HepG2 (cell line): ENCODE data around the gene CD40. TPM values are rescaled to one million over a fixed set of nuclear protein-coding genes. Genes with fewer than 3 reads are reported as not detected.

Source experiments
- ARID2 ChIP-seq: sonication (generic); formaldehyde crosslinking; IDR thresholded peaks from 2 replicates; pipeline ENCODE4 v1.8.1; 2022; ENCODE audit warnings: mild to moderate bottlenecking, missing genetic modification reagents, borderline replicate concordance
- ATF2 ChIP-seq: sonication (generic); formaldehyde crosslinking; IDR thresholded peaks from 2 replicates; pipeline ENCODE4 v1.4.0; 2020; ENCODE audit warnings: missing genetic modification reagents
- BCL3 ChIP-seq: sonication (generic); formaldehyde crosslinking; IDR thresholded peaks from 2 replicates; pipeline ENCODE4 v1.5.1; 2020; ENCODE audit warnings: mild to moderate bottlenecking, missing genetic modification reagents, moderate library complexity
- CERS6 ChIP-seq: sonication (generic); formaldehyde crosslinking; IDR thresholded peaks from 2 replicates; pipeline ENCODE4 v1.5.0; 2020; ENCODE audit warnings: missing genetic modification reagents
- ELK4 ChIP-seq: sonication (generic); formaldehyde crosslinking; IDR thresholded peaks from 2 replicates; pipeline ENCODE4 v1.9.0; 2021; ENCODE audit warnings: missing genetic modification reagents, borderline replicate concordance
- NAIF1 ChIP-seq: sonication (generic); formaldehyde crosslinking; IDR thresholded peaks from 2 replicates; pipeline ENCODE4 v1.5.0; 2020; ENCODE audit warnings: mild to moderate bottlenecking, missing genetic modification reagents, borderline replicate concordance
- NFE2 ChIP-seq: sonication (generic); formaldehyde crosslinking; IDR thresholded peaks from 2 replicates; pipeline ENCODE4 v1.4.0; 2020; ENCODE audit warnings: missing genetic modification reagents
- NFRKB ChIP-seq: fragments of 450-650 bp; IDR thresholded peaks from 2 replicates; pipeline ENCODE4 v1.6.1; 2017
- NFYB ChIP-seq: sonication (generic); formaldehyde crosslinking; IDR thresholded peaks from 2 replicates; pipeline ENCODE4 v1.4.0; 2020; ENCODE audit warnings: missing genetic modification reagents
- NONO ChIP-seq, 2 experiments: fragments of 450-650 bp in 1 of 2; sonication (generic) in 1 of 2; formaldehyde crosslinking in 1 of 2; IDR thresholded peaks in 1 of 2; conservative IDR thresholded peaks in 1 of 2; 2 replicates each; pipeline versions ENCODE4 v1.6.1 to v1.8.0; 2017 to 2022; ENCODE audit warnings: mild to moderate bottlenecking in 1 of 2, missing genetic modification reagents in 1 of 2, moderate library complexity in 1 of 2
- PREB ChIP-seq: sonication (generic); formaldehyde crosslinking; IDR thresholded peaks from 2 replicates; pipeline ENCODE4 v1.4.0; 2020; ENCODE audit warnings: missing genetic modification reagents
- RFX1 ChIP-seq: fragments of 450-650 bp; IDR thresholded peaks from 2 replicates; pipeline ENCODE4 v1.6.1; 2017
- ZC3H4 ChIP-seq: sonication (generic); formaldehyde crosslinking; IDR thresholded peaks from 2 replicates; pipeline ENCODE4 v1.4.0; 2020; ENCODE audit warnings: missing genetic modification reagents, borderline replicate concordance
- ZNF143 ChIP-seq: sonication (generic); formaldehyde crosslinking; IDR thresholded peaks from 2 replicates; pipeline ENCODE4 v1.4.0; 2020; ENCODE audit warnings: missing genetic modification reagents
- ZNF510 ChIP-seq: sonication (generic); formaldehyde crosslinking; IDR thresholded peaks from 2 replicates; pipeline ENCODE4 v1.4.0; 2020; ENCODE audit warnings: low read depth, mild to moderate bottlenecking, missing genetic modification reagents
- ZNF740 ChIP-seq: sonication (generic); formaldehyde crosslinking; IDR thresholded peaks from 2 replicates; pipeline ENCODE4 v1.4.0; 2020; ENCODE audit warnings: missing genetic modification reagents
- ZSCAN12 ChIP-seq: sonication (generic); formaldehyde crosslinking; IDR thresholded peaks from 2 replicates; pipeline ENCODE4 v1.9.0; 2021; ENCODE audit warnings: mild to moderate bottlenecking, missing genetic modification reagents
- ZSCAN21 ChIP-seq: sonication (generic); formaldehyde crosslinking; IDR thresholded peaks from 2 replicates; pipeline ENCODE4 v1.8.0; 2022; ENCODE audit warnings: mild to moderate bottlenecking, missing genetic modification reagents, moderate library complexity, borderline replicate concordance
- polyA plus RNA-seq, 8 experiments: library from polyadenylated mRNA; depleted of rRNA in 3 of 8; stranded (reverse) in 7 of 8; unstranded in 1 of 8; fragments of >200 nt; fragmentation: Illumina TruSeq in 4 of 8; extraction: Trizol in 4 of 8; gene quantifications; 2 replicates each; pipeline versions ENCODE4 v1.2.1 to v1.2.3, GENCODE V29; 2011 to 2016; ENCODE audit warnings: low read depth in 4 of 8, missing spikeins in 1 of 8, mixed read lengths in 1 of 8; ENCODE audit not compliant: insufficient read depth in 1 of 8
- total RNA-seq, 5 experiments: library from RNA; depleted of rRNA; stranded (reverse); fragments of >200 nt; fragmentation: Illumina TruSeq; extraction: Trizol; gene quantifications; 2 replicates each; pipeline ENCODE4 v1.2.3, GENCODE V29; 2016; ENCODE audit warnings: low read depth in 1 of 5
- TF ChIP-seq, protein P1 (sequence below): sonication (generic); formaldehyde crosslinking; IDR thresholded peaks from 2 replicates; pipeline ENCODE4 v1.8.0; 2022; ENCODE audit warnings: missing genetic modification reagents, mild to moderate bottlenecking, moderate library complexity, borderline replicate concordance
- TF ChIP-seq, protein P2 (sequence below): IDR thresholded peaks from 2 replicates; pipeline ENCODE4 v1.6.1; 2016

CD40 gene
- total and polyA plus RNA-seq, 2 of the 13 experiments (the other 11 are each of a cell fraction or from before 2014, with no cell fraction given), result 4.6 to 13.4 TPM

DNA sequence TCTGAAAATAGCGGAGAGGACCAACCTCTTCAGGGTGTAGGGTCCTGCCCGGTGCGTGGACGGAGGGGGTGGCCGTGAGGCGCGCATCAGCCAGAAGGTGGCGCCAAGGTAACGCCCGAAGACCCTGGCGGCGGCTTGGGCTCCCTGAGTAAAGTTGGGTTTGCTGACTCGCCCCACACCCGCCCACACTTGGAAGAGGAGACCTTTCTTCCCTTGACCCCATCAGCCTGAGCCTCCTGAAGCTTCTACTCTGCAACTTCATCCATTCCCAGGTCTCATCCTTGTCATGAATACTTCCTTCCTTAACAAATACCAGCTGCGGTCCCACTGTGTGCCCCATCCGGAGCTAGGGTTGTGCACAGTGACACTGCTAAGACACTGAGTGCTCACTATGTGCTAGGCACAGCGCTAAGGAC, 14.6 kb downstream of the CD40 start (continued):
- TF ChIP-seq ZNF740 (CRISPR knock-in tag) (peak; percentile 83; the same call in 1 of the 2 replicates), CERS6 (CRISPR knock-in tag) (no peak), NAIF1 (no peak), NFYB (CRISPR knock-in tag) (no peak), ARID2 (CRISPR knock-in tag) (no peak), ZSCAN21 (CRISPR knock-in tag) (no peak), PREB (no peak), NFE2 (CRISPR knock-in tag) (no peak), ZC3H4 (no peak), NONO (IDR thresholded peaks at IDR 0.05) (no peak), NONO (CRISPR knock-in tag; conservative IDR thresholded peaks at IDR 0.05) (no peak), BCL3 (CRISPR knock-in tag) (no peak), ELK4 (CRISPR knock-in tag) (no peak), RFX1 (no peak), ZNF143 (CRISPR knock-in tag) (no peak), NFRKB (no peak), ZNF510 (CRISPR knock-in tag) (no peak), ATF2 (CRISPR knock-in tag) (no peak), ZSCAN12 (no peak)
- TF ChIP-seq, protein P1, sequence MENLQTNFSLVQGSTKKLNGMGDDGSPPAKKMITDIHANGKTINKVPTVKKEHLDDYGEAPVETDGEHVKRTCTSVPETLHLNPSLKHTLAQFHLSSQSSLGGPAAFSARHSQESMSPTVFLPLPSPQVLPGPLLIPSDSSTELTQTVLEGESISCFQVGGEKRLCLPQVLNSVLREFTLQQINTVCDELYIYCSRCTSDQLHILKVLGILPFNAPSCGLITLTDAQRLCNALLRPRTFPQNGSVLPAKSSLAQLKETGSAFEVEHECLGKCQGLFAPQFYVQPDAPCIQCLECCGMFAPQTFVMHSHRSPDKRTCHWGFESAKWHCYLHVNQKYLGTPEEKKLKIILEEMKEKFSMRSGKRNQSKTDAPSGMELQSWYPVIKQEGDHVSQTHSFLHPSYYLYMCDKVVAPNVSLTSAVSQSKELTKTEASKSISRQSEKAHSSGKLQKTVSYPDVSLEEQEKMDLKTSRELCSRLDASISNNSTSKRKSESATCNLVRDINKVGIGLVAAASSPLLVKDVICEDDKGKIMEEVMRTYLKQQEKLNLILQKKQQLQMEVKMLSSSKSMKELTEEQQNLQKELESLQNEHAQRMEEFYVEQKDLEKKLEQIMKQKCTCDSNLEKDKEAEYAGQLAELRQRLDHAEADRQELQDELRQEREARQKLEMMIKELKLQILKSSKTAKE (CRISPR knock-in tag), result no peak
- TF ChIP-seq, protein P2, sequence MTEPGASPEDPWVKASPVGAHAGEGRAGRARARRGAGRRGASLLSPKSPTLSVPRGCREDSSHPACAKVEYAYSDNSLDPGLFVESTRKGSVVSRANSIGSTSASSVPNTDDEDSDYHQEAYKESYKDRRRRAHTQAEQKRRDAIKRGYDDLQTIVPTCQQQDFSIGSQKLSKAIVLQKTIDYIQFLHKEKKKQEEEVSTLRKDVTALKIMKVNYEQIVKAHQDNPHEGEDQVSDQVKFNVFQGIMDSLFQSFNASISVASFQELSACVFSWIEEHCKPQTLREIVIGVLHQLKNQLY, result 0 out of 2 replicates have a peak, but pooled peaks have one; percentile 20
